Activated naive CD4-positive, alpha-beta T cell treated with anti-CD3 and anti-CD28 coated beads, Interleukin-2, amount 50 U/mL, for 72 hours (primary cell): Measurements from ENCODE around the gene ANXA10. TPM values are rescaled to one million over a fixed set of nuclear protein-coding genes. Genes with fewer than 3 reads are reported as not detected.

Experiments used
- ATAC-seq, 2 donors: fragments of 150-1000 bp; cut with Tn5 transposase; 2 replicates each; pipeline ENCODE4 v1.10.0; 2021; ENCODE audit warnings: mild to moderate bottlenecking in 2 of 2, moderate library complexity in 2 of 2
- DNase-seq, 2 donors: peaks; one replicate each; pipeline ENCODE4 v3.0.0; 2021 to 2022; ENCODE audit warnings: low spot score in 2 of 2
- H3K27ac Mint-ChIP-seq, 2 donors: one replicate each; pipeline ENCODE4 v1.8.0; 2022; ENCODE audit warnings: mild to moderate bottlenecking in 2 of 2, mixed read lengths in 2 of 2
- H3K36me3 Mint-ChIP-seq, 2 donors: one replicate each; pipeline ENCODE4 v1.8.0; 2022; ENCODE audit warnings: mixed read lengths in 2 of 2
- H3K9me3 Mint-ChIP-seq, 2 donors: one replicate each; pipeline ENCODE4 v1.8.0; 2022; ENCODE audit warnings: mixed read lengths in 2 of 2
- total RNA-seq, 2 donors: library from RNA; stranded (reverse); gene quantifications; one replicate each; pipeline ENCODE4 v1.2.3, GENCODE V29; 2022

The ANXA10 gene
- total RNA-seq, 2 donors from 2014 or later: not detected

- Mint-ChIP-seq H3K27ac (no peak overlapping the region), H3K9me3 (no peaks in the 10 kb centered on the region)
- ATAC-seq: no peak
Measured at GRCh38 chr4:168138143-168138542, 45.8 kb downstream of the ANXA10 start.

DNA sequence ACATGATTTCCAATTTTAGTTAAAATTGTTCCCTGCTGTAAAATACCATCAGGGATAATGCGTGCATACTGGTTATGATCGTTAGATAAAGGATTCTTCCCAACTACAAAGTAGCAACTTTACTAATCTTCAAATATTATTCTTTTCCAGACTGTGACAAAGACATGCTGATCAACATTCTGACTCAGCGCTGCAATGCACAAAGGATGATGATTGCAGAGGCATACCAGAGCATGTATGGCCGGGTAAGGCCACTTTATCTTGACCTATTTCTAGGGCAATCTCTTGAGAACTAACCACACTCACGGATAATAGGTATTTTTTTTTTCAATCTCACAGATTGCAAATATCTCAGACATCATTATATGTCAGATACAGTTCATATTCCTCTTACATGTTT, 47.0 kb downstream of the ANXA10 start:
- Mint-ChIP-seq H3K9me3 (no peaks in the 10 kb centered on the region), H3K36me3 (no peaks in the 10 kb centered on the region), H3K27ac (no peak overlapping the region)
- DNase-seq (no peak), ATAC-seq (no peak)

More at GRCh38 chr4:168138143-168138542, 45.8 kb downstream of the ANXA10 start:
- DNase-seq: no peak
- H3K36me3 Mint-ChIP-seq: no peaks in the 10 kb centered on the region

DNA sequence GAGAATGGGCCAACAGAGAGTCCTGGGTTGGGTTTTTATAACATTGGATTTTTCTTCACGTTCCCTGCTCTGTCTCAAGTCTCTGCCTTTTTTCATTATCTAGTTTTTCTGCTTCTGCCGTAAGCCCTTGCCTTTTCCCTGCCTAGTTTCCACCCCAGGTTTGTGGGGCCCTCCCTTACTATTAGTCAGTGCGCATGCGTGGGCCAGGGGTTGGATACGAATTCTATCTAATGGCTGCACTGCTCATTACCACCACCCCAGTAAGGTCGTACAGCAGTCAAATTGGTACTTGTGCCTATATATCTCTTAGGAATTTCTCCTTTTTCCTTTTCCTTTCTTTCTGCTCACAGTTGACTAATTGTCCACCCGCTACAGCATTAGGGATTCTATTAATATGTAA, 49.4 kb downstream of the ANXA10 start:
- DNase-seq: no peak
- ATAC-seq: no peak
- H3K9me3 Mint-ChIP-seq: no peaks in the 10 kb centered on the region
- H3K36me3 Mint-ChIP-seq: no peaks in the 10 kb centered on the region
- H3K27ac Mint-ChIP-seq: no peak overlapping the region

GRCh38 chr4:168143601-168144000, 51.3 kb downstream of the ANXA10 start:
- Mint-ChIP-seq H3K36me3 (no peaks in the 10 kb centered on the region), H3K9me3 (no peaks in the 10 kb centered on the region), H3K27ac (no peak overlapping the region)
- ATAC-seq: no peak
- DNase-seq: no peak

DNA sequence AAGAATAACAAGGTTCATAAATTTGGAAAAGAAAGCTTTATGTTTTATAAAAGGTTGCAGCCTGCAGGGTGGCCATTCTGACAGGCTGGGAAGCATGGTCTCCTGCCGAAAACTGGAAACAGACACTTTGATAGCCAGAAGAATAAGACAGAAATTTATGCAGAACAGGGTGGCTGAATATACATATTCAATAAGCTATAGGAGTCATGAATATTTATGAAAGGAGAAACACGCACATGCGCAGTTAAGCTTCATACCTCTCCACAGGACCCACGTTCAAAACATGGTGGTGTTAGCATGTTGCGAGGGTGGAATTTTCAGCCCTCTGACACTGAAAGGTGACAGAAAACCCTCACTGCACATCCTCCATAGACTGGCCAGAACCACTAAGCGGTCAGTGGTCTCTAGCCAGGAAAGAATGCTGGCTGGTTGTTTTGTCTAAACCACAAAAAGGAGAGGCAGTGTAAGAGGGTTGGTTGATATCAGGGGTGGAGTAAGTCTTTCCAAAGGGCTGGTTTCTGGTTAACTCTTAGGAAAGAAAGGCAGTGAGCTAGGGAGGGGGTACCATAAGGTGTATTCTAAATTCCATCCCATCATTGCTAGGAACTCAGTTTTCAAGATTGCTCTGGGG, 58.2 kb downstream of the ANXA10 start:
- DNase-seq (no peak), ATAC-seq (no peak)
- H3K27ac Mint-ChIP-seq: no peak overlapping the region
- no peaks in the 10 kb centered on the region for H3K9me3 Mint-ChIP-seq
- no peaks in the 10 kb centered on the region for H3K36me3 Mint-ChIP-seq

DNA sequence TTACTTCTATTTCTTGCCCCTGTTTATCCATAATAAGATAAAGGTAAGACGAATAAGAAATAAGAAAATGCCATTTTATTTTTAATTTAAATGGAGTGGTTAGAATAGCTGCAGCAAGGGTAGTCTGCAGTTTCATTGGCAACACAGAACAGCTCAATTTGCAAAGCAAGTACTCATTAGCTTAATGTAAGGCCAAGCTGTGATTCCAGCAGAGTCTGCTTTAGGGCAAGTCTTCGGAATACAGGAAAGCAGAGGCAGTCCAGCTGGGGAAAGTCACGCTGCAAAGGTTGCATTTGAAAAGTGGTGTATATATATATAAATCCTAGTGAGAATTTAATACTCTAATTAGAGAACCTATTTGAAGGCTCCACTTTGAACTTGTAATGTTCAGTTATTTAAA, 59.0 kb downstream of the ANXA10 start:
- no peak overlapping the region for H3K27ac Mint-ChIP-seq
- ATAC-seq: no peak
- no peak for DNase-seq
- H3K36me3 Mint-ChIP-seq: no peaks in the 10 kb centered on the region
- no peaks in the 10 kb centered on the region for H3K9me3 Mint-ChIP-seq

- no peak for DNase-seq
- no peak overlapping the region for H3K27ac Mint-ChIP-seq
- H3K9me3 Mint-ChIP-seq: no peaks in the 10 kb centered on the region
- no peaks in the 10 kb centered on the region for H3K36me3 Mint-ChIP-seq
- ATAC-seq: no peak
Measured at GRCh38 chr4:168152837-168153500, 60.6 kb downstream of the ANXA10 start.

DNA sequence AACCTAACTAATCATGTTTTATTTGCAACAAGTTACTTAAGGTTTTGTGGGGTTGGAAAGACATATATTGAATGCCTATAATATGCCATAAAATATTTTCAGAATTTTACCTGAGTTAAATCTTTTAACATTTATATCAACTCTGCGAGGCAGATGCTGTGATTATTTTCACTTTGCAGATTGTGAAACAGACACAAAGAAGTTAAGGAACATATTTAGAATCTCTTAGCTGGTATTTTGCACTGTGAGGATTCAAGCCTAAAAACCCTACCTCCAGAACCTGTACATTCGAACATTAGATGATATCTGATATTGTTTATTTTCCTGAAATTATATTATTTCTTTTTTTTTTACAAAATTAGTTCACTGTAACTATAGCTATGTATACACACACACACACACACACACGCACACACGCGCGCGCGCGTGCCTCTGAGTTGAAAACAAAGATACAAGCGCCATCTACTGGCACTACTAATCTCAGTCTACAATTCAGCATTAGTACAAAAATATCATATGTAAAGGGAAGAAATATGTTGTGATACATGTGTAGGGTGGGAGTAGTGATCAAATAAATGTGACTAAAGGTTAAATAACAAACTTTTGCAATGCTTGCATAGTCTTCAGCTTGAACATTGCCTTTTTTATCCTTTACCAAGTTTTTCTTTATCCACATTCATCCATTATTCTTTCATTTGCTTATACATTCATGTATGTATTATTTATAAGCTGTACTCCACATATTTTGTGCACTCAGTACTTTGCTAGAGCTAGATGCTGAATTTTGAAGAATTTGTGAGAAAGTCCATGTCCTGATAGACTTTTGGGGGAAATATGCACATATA, 61.5 kb downstream of the ANXA10 start:
- ATAC-seq: peak; percentile 63 to 78
- DNase-seq: peak in 1 of 2 donors; percentile 60
- H3K9me3 Mint-ChIP-seq: no peaks in the 10 kb centered on the region
- no peak overlapping the region for H3K27ac Mint-ChIP-seq
- no peaks in the 10 kb centered on the region for H3K36me3 Mint-ChIP-seq

DNA sequence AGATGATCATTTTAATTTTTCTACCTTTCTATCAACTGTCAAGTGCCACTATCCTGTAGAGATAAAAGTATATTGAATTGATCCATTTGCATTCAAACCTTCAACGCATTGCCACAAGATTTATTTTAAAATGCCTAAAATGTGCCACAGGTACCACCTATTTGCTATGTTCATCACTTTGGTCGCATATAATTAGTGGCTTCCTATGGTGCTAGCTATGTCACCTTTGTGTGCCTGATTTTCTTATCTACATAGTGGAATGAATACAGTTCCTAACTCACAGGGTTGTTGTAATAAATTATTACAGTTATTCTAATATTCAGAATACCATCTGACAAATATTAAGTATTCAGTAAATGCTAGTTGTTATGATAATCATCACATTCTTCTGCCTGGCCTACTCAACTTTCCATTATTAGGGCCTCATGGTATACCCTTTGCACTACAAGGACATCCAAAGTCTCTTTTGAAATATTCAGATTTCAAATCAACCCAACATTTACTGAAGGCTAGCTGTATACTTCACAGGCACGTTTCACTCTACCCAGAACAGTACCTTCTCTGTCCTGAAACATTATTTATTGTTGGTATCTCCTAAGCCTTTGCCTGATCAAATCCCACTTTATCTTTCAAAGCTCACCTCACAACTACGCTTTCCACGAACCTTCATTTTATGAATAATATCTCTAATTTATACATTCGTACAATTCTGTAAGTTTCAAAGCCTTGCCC, 62.4 kb downstream of the ANXA10 start:
- DNase-seq (no peak), ATAC-seq (peak; percentile 41 to 64)
- Mint-ChIP-seq H3K9me3 (no peaks in the 10 kb centered on the region), H3K36me3 (no peaks in the 10 kb centered on the region), H3K27ac (no peak overlapping the region)

GRCh38 chr4:168162604-168163003, 70.3 kb downstream of the ANXA10 start:
- Mint-ChIP-seq H3K36me3 (no peaks in the 10 kb centered on the region), H3K9me3 (peaks cover 0 to 4% of the 10 kb centered on the region in 2 donors), H3K27ac (no peak overlapping the region)
- no peak for ATAC-seq
- no peak for DNase-seq

- DNase-seq: no peak
- Mint-ChIP-seq H3K36me3 (no peaks in the 10 kb centered on the region), H3K9me3 (peaks cover 0 to 4% of the 10 kb centered on the region in 2 donors), H3K27ac (no peak overlapping the region)
- no peak for ATAC-seq
Measured at GRCh38 chr4:168163106-168163505, 70.8 kb downstream of the ANXA10 start.

DNA sequence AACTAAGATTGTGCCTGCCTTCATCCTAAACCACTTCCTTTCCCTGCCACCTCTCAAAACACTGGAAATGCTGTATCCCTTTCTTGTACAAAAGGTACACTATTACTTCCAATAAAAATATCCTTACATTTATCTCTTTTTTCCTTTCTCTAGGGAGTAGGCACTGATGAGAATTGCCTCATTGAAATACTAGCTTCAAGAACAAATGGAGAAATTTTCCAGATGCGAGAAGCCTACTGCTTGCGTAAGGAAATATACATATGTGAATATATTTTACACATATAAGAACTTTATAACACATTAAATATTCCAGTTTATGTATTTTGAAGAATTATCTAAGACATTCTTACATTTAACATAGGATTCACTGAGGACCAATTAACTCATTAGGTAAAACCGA, 71.7 kb downstream of the ANXA10 start:
- H3K27ac Mint-ChIP-seq: no peak overlapping the region
- ATAC-seq: no peak

DNA sequence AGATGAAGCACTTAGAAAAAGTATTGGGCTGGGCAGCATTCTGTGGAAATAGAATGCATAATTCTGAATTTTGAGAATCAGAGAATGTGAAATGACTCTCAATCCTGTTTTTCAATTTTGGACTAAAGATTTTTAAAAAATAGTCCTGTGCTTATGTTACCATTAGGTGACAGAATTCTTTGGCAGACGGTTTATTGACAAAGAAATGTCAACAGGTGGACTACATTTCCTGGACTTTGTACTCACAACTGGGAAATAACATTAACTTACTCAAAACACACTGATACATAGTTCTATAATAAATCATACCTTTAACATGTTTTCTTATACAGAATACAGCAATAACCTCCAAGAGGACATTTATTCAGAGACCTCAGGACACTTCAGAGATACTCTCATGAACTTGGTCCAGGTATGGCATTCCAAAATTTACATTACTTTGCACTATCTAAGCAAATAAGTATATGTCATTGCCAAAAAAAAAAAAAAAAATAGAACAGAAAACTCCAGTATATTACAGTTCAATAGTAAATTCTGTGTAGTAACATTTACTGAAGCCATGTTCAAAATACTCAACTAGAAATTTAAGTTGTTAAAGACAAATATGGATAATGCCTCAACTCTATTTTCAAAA, 72.7 kb downstream of the ANXA10 start:
- DNase-seq (no peak), ATAC-seq (no peak)
- Mint-ChIP-seq H3K9me3 (peaks cover 0 to 3% of the 10 kb centered on the region in 2 donors), H3K36me3 (no peaks in the 10 kb centered on the region), H3K27ac (no peak overlapping the region)

More for the DNA sequence above, 71.7 kb downstream of the ANXA10 start:
- Mint-ChIP-seq H3K9me3 (peaks cover 0 to 4% of the 10 kb centered on the region in 2 donors), H3K36me3 (no peaks in the 10 kb centered on the region)
- DNase-seq: no peak

GRCh38 chr4:168167714-168168284, 75.5 kb downstream of the ANXA10 start:
- H3K27ac Mint-ChIP-seq: peak overlapping the region in 1 of 2 donors; percentile 25
- ATAC-seq (peak; percentile 13 to 96), DNase-seq (no peak)
- no peaks in the 10 kb centered on the region for H3K36me3 Mint-ChIP-seq
- no peaks in the 10 kb centered on the region for H3K9me3 Mint-ChIP-seq

- no peak for ATAC-seq
- no peaks in the 10 kb centered on the region for H3K9me3 Mint-ChIP-seq
Measured at GRCh38 chr4:168174308-168174707, 82.0 kb downstream of the ANXA10 start.

DNA sequence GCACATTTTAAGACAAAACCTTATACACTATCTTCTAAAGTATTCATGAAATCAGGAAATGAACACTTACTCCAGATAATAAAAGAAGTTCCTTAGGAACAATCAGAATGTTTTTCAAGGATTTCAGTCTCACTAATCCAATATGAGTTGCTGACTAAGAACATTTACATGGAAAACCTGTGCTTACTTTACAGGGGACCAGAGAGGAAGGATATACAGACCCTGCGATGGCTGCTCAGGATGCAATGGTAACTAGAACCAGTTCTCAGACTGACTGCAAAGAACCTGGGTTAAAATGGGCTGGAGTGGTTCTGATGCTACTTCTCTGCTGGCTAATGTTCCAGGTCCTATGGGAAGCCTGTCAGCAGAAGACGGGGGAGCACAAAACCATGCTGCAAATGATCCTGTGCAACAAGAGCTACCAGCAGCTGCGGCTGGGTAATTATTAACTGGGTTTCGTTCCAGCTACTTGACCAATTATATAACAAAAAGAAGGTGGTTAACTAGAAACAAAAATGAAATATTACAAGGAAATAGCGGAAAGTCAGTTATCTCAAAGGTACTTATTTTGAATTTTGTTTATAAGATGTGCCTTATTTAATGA, 85.3 kb downstream of the ANXA10 start:
- Mint-ChIP-seq H3K36me3 (no peaks in the 10 kb centered on the region), H3K27ac (no peak overlapping the region), H3K9me3 (no peaks in the 10 kb centered on the region)
- no peak for DNase-seq
- ATAC-seq: no peak

More at GRCh38 chr4:168174308-168174707, 82.0 kb downstream of the ANXA10 start:
- no peaks in the 10 kb centered on the region for H3K36me3 Mint-ChIP-seq
- no peak overlapping the region for H3K27ac Mint-ChIP-seq
- DNase-seq: no peak
